HCT116 (cell line): ENCODE results near the gene SLC18A2. TPM values are rescaled to one million over a fixed set of nuclear protein-coding genes. Genes with fewer than 3 reads are reported as not detected.
A peak's percentile ranks its signal among the peaks of the same experiment; 100 is the strongest.

Source experiments
- ATAC-seq: fragments of 200-7000 bp; cut with Tn5 transposase; 2 replicates; pipeline ENCODE4 v1.9.1; 2020; ENCODE audit warnings: mild to moderate bottlenecking, moderate library complexity
- BruUV-seq: library from RNA; stranded (reverse); fragments of 400-500 nt; replicated peaks from 2 replicates; lab custom pipeline; 2021; lab: Mats Ljungman, UMichigan
- CTCF ChIA-PET: fragments of 300-600 bp; sonication (Branson Sonifier 250); formaldehyde crosslinking; loops from one replicate; lab custom pipeline; 2021; ENCODE audit warnings: antibody characterized with exemption; lab: Charles Lee
- POLR2A ChIA-PET: fragments of 300-600, 350-600 bp; sonication (Branson Sonifier 250); formaldehyde crosslinking; loops from one replicate; lab custom pipeline; 2021; ENCODE audit warnings: antibody characterized with exemption; lab: Charles Lee
- RAD21 ChIA-PET, 2 experiments: fragments of 300-600 bp; sonication (Branson Sonifier 250); formaldehyde crosslinking; loops; one replicate each; lab custom pipeline; 2023; ENCODE audit warnings: low total read pairs in 2 of 2; ENCODE audit not compliant: uncharacterized antibody in 2 of 2, unreplicated experiment in 2 of 2, low non-redundant PET in 1 of 2; lab: Charles Lee
- DNase-seq: peaks from one replicate; pipeline ENCODE4 v3.0.0-alpha.2; 2010; ENCODE audit warnings: low read depth, low spot score
- H2AFZ ChIP-seq: fragments of 200-600 bp; shearing (Covaris generic), sonication (generic); 2 replicates; pipeline ENCODE4 v1.6.1; 2017; ENCODE audit warnings: low read depth, mixed run types, mixed read lengths, antibody characterized with exemption, low read length; ENCODE audit not compliant: poor library complexity, severe bottlenecking
- H3K27ac ChIP-seq: 2 replicates; pipeline ENCODE4 v1.5.1; 2012; ENCODE audit warnings: low read depth, low read length
- H3K27me3 ChIP-seq: fragments of 200-600 bp; sonication (generic); 2 replicates; pipeline ENCODE4 v1.6.1; 2016; ENCODE audit warnings: mixed run types, low read length, mixed read lengths; ENCODE audit not compliant: insufficient read depth
- H3K36me3 ChIP-seq, 2 experiments: fragments of 200-500 bp in 1 of 2; fragments of 200-600 bp in 1 of 2; sonication (Bioruptor generic) in 1 of 2; sonication (generic) in 1 of 2; 2 replicates each; pipeline versions ENCODE4 v1.5.1 to v1.6.1; 2014 to 2016; ENCODE audit warnings: low read length in 2 of 2, inconsistent platforms in 1 of 2, mixed read lengths in 1 of 2, mixed run types in 1 of 2; ENCODE audit not compliant: insufficient read depth in 2 of 2, control insufficient read depth in 1 of 2
- H3K4me1 ChIP-seq, 2 experiments: fragments of 200-600 bp in 1 of 2; sonication (generic) in 1 of 2; 2 replicates each; pipeline versions ENCODE4 v1.5.1 to v1.6.1; 2012 to 2017; ENCODE audit warnings: low read length in 2 of 2, inconsistent platforms in 1 of 2, mild to moderate bottlenecking in 1 of 2, mixed read lengths in 1 of 2, mixed run types in 1 of 2, moderate library complexity in 1 of 2; ENCODE audit not compliant: insufficient read depth in 2 of 2, control insufficient read depth in 1 of 2
- H3K4me2 ChIP-seq: fragments of 200-600 bp; sonication (generic); 2 replicates; pipeline ENCODE4 v1.6.1; 2017; ENCODE audit warnings: mixed run types, low read length, mixed read lengths
- H3K4me3 ChIP-seq, 2 experiments: fragments of 200-600 bp in 1 of 2; sonication (generic) in 1 of 2; replicated peaks in 1 of 2; 2 replicates each; pipeline ENCODE4 v1.5.1; 2011 to 2016; ENCODE audit warnings: low read length in 2 of 2, control low read depth in 1 of 2, low read depth in 1 of 2, mild to moderate bottlenecking in 1 of 2, mixed read lengths in 1 of 2, mixed run types in 1 of 2
- H3K79me2 ChIP-seq: fragments of 200-600 bp; sonication (generic); 2 replicates; pipeline ENCODE4 v1.6.1; 2017; ENCODE audit warnings: mild to moderate bottlenecking, mixed run types, low read length, moderate library complexity, mixed read lengths; ENCODE audit not compliant: insufficient read depth
- H3K9ac ChIP-seq: fragments of 200-600 bp; sonication (generic); 2 replicates; pipeline ENCODE4 v1.6.1; 2016; ENCODE audit warnings: low read length, mixed read lengths
- H3K9me2 ChIP-seq: fragments of 200-600 bp; sonication (generic), shearing (Covaris generic); 2 replicates; pipeline ENCODE4 v1.6.1; 2017; ENCODE audit warnings: mixed run types, mild to moderate bottlenecking, moderate library complexity; ENCODE audit not compliant: insufficient read depth
- H3K9me3 ChIP-seq, 2 experiments: fragments of 200-500 bp in 1 of 2; fragments of 200-600 bp in 1 of 2; sonication (Bioruptor generic) in 1 of 2; sonication (generic) in 1 of 2; 2 replicates each; pipeline ENCODE4 v1.6.1; 2014 to 2017; ENCODE audit warnings: low read length in 2 of 2, mixed read lengths in 2 of 2, inconsistent platforms in 1 of 2, low read depth in 1 of 2, mild to moderate bottlenecking in 1 of 2, mixed run types in 1 of 2, moderate library complexity in 1 of 2; ENCODE audit not compliant: control insufficient read depth in 1 of 2, insufficient read depth in 1 of 2
- H4K20me1 ChIP-seq: fragments of 200-600 bp; sonication (generic), shearing (Covaris generic); 2 replicates; pipeline ENCODE4 v1.6.1; 2017; ENCODE audit warnings: mixed run types, mild to moderate bottlenecking, moderate library complexity; ENCODE audit not compliant: insufficient read depth
- CBX3 ChIP-seq: IDR thresholded peaks from 2 replicates; pipeline ENCODE4 v1.6.1; 2012; ENCODE audit warnings: low read depth
- ELF1 ChIP-seq: IDR thresholded peaks from 2 replicates; pipeline ENCODE4 v1.6.1; 2012; ENCODE audit warnings: low read depth, borderline replicate concordance
- RAD21 ChIP-seq: IDR thresholded peaks from 2 replicates; pipeline ENCODE4 v1.6.1; 2012; ENCODE audit warnings: low read depth, mild to moderate bottlenecking
- TCF7L2 ChIP-seq: IDR thresholded peaks from 2 replicates; pipeline ENCODE4 v1.7.0; 2011; ENCODE audit warnings: borderline replicate concordance, inconsistent platforms; ENCODE audit not compliant: insufficient read depth, insufficient read length; ENCODE audit errors: extremely low read depth
- YY1 ChIP-seq: IDR thresholded peaks from 2 replicates; pipeline ENCODE4 v1.6.1; 2011; ENCODE audit warnings: low read length, low read depth, moderate library complexity, mild to moderate bottlenecking; ENCODE audit not compliant: insufficient replicate concordance; ENCODE audit errors: extremely low read depth
- intact Hi-C: fragments of 100-400 bp; cut with micrococcal nuclease; formaldehyde crosslinking; loops from 2 replicates; pipeline ENCODE4 v1.10.0; 2022
- total RNA-seq: library from RNA; stranded (reverse); gene quantifications from one replicate; pipeline ENCODE4 v1.2.1, GENCODE V29; 2021; ENCODE audit not compliant: unreplicated experiment
- TF ChIP-seq, protein P1 (sequence below), 3 experiments: fragments of 200-600 bp in 1 of 3; sonication (generic) in 1 of 3; IDR thresholded peaks in 2 of 3; conservative IDR thresholded peaks in 1 of 3; 2 replicates each; pipeline ENCODE4 v1.5.1; 2012 to 2017; ENCODE audit warnings: low read depth in 2 of 3, low read length in 2 of 3, antibody characterized with exemption in 1 of 3, borderline replicate concordance in 1 of 3, control low read depth in 1 of 3, mild to moderate bottlenecking in 1 of 3, mixed read lengths in 1 of 3, mixed run types in 1 of 3, moderate library complexity in 1 of 3; ENCODE audit not compliant: insufficient read depth in 1 of 3
- TF ChIP-seq, protein P2 (sequence below): IDR thresholded peaks from 2 replicates; pipeline ENCODE4 v1.6.1; 2012

SLC18A2 gene
- total RNA-seq, 1 experiment from 2014 or later: not detected

DNA sequence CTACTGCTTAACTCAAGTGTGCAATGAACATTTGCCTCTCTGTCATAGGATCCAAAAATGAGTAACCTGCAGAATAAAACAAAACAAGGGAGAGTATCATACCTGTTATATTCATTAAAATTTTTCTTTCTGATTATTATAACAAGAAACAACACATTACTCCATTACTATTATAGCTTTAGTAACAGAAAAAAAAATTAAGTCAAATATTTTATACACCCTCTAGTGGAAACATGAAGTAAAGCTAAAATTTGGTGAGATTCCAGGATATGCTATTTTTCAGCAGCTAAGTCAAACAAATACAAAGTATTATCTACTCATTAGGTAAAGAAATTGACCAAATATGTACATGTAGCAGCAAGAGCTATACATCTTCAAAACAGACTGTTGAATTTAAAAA lies 78.0 kb downstream of the SLC18A2 start:
- H4K20me1 ChIP-seq: peaks cover 13% of the 10 kb centered on the region; the same call in 1 of the 2 replicates
- CTCF ChIA-PET: interaction anchor here (0.7 to 4.3 kb wide), 28 partner anchors 9 to 522 kb away, joined by 3 to 120 read pairs (median 4); no protein-coding TSS in a partner anchor
- no peak overlapping the region for H3K4me3 ChIP-seq
- POLR2A ChIA-PET: interaction anchor here (1.1 kb wide), 1 partner anchor 8 kb away, joined by 4 read pairs; no protein-coding TSS in a partner anchor
- no peak overlapping the region for H3K4me2 ChIP-seq
- ATAC-seq: peak; percentile 28; the same call in 1 of the 2 replicates
- no peaks in the 10 kb centered on the region for H3K4me1 ChIP-seq
- H3K9ac ChIP-seq: no peak overlapping the region
- no peaks in the 10 kb centered on the region; a peak in 1 of 4 replicates for H3K36me3 ChIP-seq
- RAD21 ChIA-PET: interaction anchor here (0.7 to 2.5 kb wide), 4 partner anchors 92 to 160 kb away, joined by 5 to 15 read pairs (median 9); no protein-coding TSS in a partner anchor
- no peak overlapping the region for H2AFZ ChIP-seq
- intact Hi-C loops: no loop called here
- H3K9me2 ChIP-seq: no peaks in the 10 kb centered on the region
- BruUV-seq: no TSS peak
- H3K9me3 ChIP-seq: no peaks in the 10 kb centered on the region
- peaks cover 58% of the 10 kb centered on the region for H3K79me2 ChIP-seq
- TF ChIP-seq, protein P1, sequence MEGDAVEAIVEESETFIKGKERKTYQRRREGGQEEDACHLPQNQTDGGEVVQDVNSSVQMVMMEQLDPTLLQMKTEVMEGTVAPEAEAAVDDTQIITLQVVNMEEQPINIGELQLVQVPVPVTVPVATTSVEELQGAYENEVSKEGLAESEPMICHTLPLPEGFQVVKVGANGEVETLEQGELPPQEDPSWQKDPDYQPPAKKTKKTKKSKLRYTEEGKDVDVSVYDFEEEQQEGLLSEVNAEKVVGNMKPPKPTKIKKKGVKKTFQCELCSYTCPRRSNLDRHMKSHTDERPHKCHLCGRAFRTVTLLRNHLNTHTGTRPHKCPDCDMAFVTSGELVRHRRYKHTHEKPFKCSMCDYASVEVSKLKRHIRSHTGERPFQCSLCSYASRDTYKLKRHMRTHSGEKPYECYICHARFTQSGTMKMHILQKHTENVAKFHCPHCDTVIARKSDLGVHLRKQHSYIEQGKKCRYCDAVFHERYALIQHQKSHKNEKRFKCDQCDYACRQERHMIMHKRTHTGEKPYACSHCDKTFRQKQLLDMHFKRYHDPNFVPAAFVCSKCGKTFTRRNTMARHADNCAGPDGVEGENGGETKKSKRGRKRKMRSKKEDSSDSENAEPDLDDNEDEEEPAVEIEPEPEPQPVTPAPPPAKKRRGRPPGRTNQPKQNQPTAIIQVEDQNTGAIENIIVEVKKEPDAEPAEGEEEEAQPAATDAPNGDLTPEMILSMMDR (IDR thresholded peaks at IDR 0.05 in 2 of 3, conservative IDR thresholded peaks at IDR 0.05 in 1 of 3; ENCODE audit: borderline replicate concordance in 1 of 3, insufficient read depth in 1 of 3, low read depth in 2 of 3, low read length in 2 of 3): peak; percentile 29 to 60 (median 36); a peak in 4 of 6 replicates
- TF ChIP-seq CBX3: no peak
- peak; percentile 13; the same call in 1 of the 2 replicates for TF ChIP-seq RAD21
- TF ChIP-seq, all 23 proteins: peak for 2
- Histone ChIP-seq H3K27ac (no peak overlapping the region), H3K27me3 (no peaks in the 10 kb centered on the region)
- no peak for DNase-seq

DNA sequence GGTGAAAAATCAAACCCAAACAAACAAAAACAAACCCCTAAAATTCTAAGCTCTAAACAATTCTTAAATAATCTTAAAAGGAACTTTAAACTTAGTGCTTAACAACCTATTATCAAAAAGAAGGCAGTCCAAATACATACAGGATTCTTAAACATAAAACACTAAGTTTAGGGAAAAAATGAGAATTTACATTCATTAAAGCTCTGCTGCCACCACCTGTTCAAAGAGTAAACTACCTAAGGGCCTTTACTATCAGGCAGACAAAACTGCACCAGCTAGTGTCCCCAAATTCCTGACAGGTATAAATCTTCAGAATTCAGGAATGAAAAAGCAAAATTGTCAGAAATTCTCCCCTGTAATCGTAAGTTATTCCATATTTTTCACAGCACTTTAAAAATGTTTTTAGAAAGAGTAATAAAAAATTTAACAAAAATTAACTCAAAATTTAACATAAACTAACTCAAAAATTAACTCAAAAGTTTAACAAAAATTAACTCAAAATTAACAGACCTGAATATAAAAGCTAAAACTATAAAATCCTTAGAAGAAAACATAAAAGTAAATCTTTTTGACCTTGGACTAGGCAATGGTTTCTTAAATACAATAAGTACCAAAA lies 79.2 kb downstream of the SLC18A2 start:
- RAD21 ChIA-PET: interaction anchor here (1.9 to 2.5 kb wide), 3 partner anchors 93 to 103 kb away, joined by 5 to 15 read pairs (median 13); no protein-coding TSS in a partner anchor
- no peak for DNase-seq

More for the DNA sequence above, 79.2 kb downstream of the SLC18A2 start:
- Histone ChIP-seq H3K4me3 (no peak overlapping the region), H4K20me1 (peaks cover 21% of the 10 kb centered on the region; the same call in 1 of the 2 replicates), H3K4me1 (no peaks in the 10 kb centered on the region), H3K9me3 (no peaks in the 10 kb centered on the region), H3K27me3 (no peaks in the 10 kb centered on the region), H3K79me2 (peaks cover 69% of the 10 kb centered on the region), H3K4me2 (no peak overlapping the region), H3K36me3 (no peaks in the 10 kb centered on the region; a peak in 1 of 4 replicates), H2AFZ (no peak overlapping the region), H3K9me2 (no peaks in the 10 kb centered on the region), H3K9ac (no peak overlapping the region), H3K27ac (no peak overlapping the region)
- CTCF ChIA-PET: interaction anchor here (0.7 to 4.3 kb wide), 24 partner anchors 9 to 693 kb away, joined by 3 to 120 read pairs (median 4); no protein-coding TSS in a partner anchor
- POLR2A ChIA-PET: no interaction called here
- ATAC-seq: peak; percentile 84
- peak; percentile 77 for TF ChIP-seq RAD21
- no peak for TF ChIP-seq YY1
- TF ChIP-seq TCF7L2: no peak
- TF ChIP-seq, protein P1 (IDR thresholded peaks at IDR 0.05 in 2 of 3, conservative IDR thresholded peaks at IDR 0.05 in 1 of 3; ENCODE audit: borderline replicate concordance in 1 of 3, insufficient read depth in 1 of 3, low read depth in 2 of 3, low read length in 2 of 3): peak; percentile 71 to 95 (median 83)
- TF ChIP-seq ELF1: no peak
- TF ChIP-seq, protein P2, sequence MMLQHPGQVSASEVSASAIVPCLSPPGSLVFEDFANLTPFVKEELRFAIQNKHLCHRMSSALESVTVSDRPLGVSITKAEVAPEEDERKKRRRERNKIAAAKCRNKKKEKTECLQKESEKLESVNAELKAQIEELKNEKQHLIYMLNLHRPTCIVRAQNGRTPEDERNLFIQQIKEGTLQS: no peak
- intact Hi-C loops: loop anchor here (1.0 kb wide), 1 partner anchor 104 kb away; no protein-coding TSS in a partner anchor
- BruUV-seq: no TSS peak
